DND-41 (cell line): ENCODE data around the gene XXYLT1.

ENCODE experiments used
- ATAC-seq: fragments of 200-7000 bp; cut with Tn5 transposase; 3 replicates; pipeline ENCODE4 v1.9.1; 2021; ENCODE audit warnings: low read depth; ENCODE audit not compliant: insufficient read depth
- DNase-seq: peaks from one replicate; pipeline ENCODE4 v3.0.0-alpha.2; 2020
- H2AFZ ChIP-seq: 2 replicates; pipeline ENCODE4 v1.6.0; 2012; ENCODE audit warnings: low read depth, low read length
- H3K27ac ChIP-seq: 2 replicates; pipeline ENCODE4 v1.5.1; 2012; ENCODE audit warnings: low read length, inconsistent platforms
- H3K27me3 ChIP-seq: fragments of 200-600 bp; sonication (generic); 2 replicates; pipeline ENCODE4 v1.6.0; 2012; ENCODE audit warnings: low read length, mild to moderate bottlenecking, inconsistent platforms; ENCODE audit not compliant: insufficient read depth, poor library complexity
- H3K36me3 ChIP-seq: 2 replicates; pipeline ENCODE4 v1.5.1; 2012; ENCODE audit warnings: low read length, inconsistent platforms; ENCODE audit not compliant: insufficient read depth
- H3K4me1 ChIP-seq: 2 replicates; pipeline ENCODE4 v1.5.1; 2012; ENCODE audit warnings: mild to moderate bottlenecking, low read length; ENCODE audit not compliant: insufficient read depth
- H3K4me2 ChIP-seq: 2 replicates; pipeline ENCODE4 v1.6.0; 2012; ENCODE audit warnings: mild to moderate bottlenecking, moderate library complexity, low read length, inconsistent platforms; ENCODE audit not compliant: insufficient read depth
- H3K4me3 ChIP-seq, 2 experiments: fragments of 200-600 bp in 1 of 2; shearing (Covaris generic) in 1 of 2; 2 replicates each; pipeline ENCODE4 v1.5.1; 2012 to 2016; ENCODE audit warnings: inconsistent platforms in 2 of 2, low read length in 2 of 2, mild to moderate bottlenecking in 2 of 2, low read depth in 1 of 2, moderate library complexity in 1 of 2
- H3K79me2 ChIP-seq: 2 replicates; pipeline ENCODE4 v1.6.0; 2012; ENCODE audit warnings: low read length, inconsistent platforms; ENCODE audit not compliant: insufficient read depth
- H3K9ac ChIP-seq: 2 replicates; pipeline ENCODE4 v1.6.0; 2012; ENCODE audit warnings: low read depth, mild to moderate bottlenecking, inconsistent platforms, low read length, moderate library complexity
- H3K9me3 ChIP-seq: 2 replicates; pipeline ENCODE4 v1.5.1; 2012; ENCODE audit warnings: low read length, moderate library complexity, mild to moderate bottlenecking, inconsistent platforms; ENCODE audit not compliant: insufficient read depth, severe bottlenecking
- H4K20me1 ChIP-seq: 2 replicates; pipeline ENCODE4 v1.6.0; 2012; ENCODE audit warnings: low read length; ENCODE audit not compliant: insufficient read depth
- CTCF ChIP-seq: IDR thresholded peaks from 2 replicates; pipeline ENCODE4 v1.5.1; 2012; ENCODE audit warnings: borderline replicate concordance, low read length, moderate library complexity, mild to moderate bottlenecking; ENCODE audit not compliant: poor library complexity, severe bottlenecking; ENCODE audit errors: extremely low read depth
- EZH2 ChIP-seq: IDR thresholded peaks from 3 replicates; pipeline ENCODE4 v1.6.1; 2012; ENCODE audit warnings: borderline replicate concordance, low read depth, mild to moderate bottlenecking, moderate library complexity, low read length, inconsistent platforms; ENCODE audit not compliant: severe bottlenecking

The XXYLT1 gene

GRCh38 chr3:195075199-195075940 lies 195.6 kb downstream of the XXYLT1 start:
- TF ChIP-seq CTCF (no peak), EZH2 (no peak)
- no peaks in the 10 kb centered on the region for H3K27me3 ChIP-seq

GRCh38 chr3:195073866-195074860 lies 196.8 kb downstream of the XXYLT1 start:
- Histone ChIP-seq H3K4me2 (no peak overlapping the region), H3K36me3 (peaks cover 8% of the 10 kb centered on the region), H3K79me2 (no peaks in the 10 kb centered on the region), H3K4me1 (peaks cover 26% of the 10 kb centered on the region), H3K27me3 (no peaks in the 10 kb centered on the region), H3K9me3 (no peaks in the 10 kb centered on the region), H4K20me1 (peaks cover 29% of the 10 kb centered on the region), H2AFZ (no peak overlapping the region), H3K27ac (no peak overlapping the region), H3K9ac (no peak overlapping the region), H3K4me3 (no peak overlapping the region)
- no peak for ATAC-seq
- TF ChIP-seq CTCF: no peak
- DNase-seq: no peak

More at GRCh38 chr3:195075199-195075940, 195.6 kb downstream of the XXYLT1 start:
- no peaks in the 10 kb centered on the region for H3K9me3 ChIP-seq
- no peak overlapping the region for H3K9ac ChIP-seq
- H3K4me3 ChIP-seq: no peak overlapping the region
- H3K36me3 ChIP-seq: no peaks in the 10 kb centered on the region
- no peak overlapping the region for H3K4me2 ChIP-seq
- peaks cover 38% of the 10 kb centered on the region for H3K4me1 ChIP-seq
- DNase-seq (peak; percentile 42), ATAC-seq (peak; percentile 18; the same call in 2 of the 3 replicates)
- H2AFZ ChIP-seq: no peak overlapping the region
- H3K27ac ChIP-seq: 0 out of 2 replicates have a peak overlapping the region, but pooled peaks have one; percentile 36
- no peaks in the 10 kb centered on the region for H3K79me2 ChIP-seq
- peaks cover 37% of the 10 kb centered on the region for H4K20me1 ChIP-seq

GRCh38 chr3:195072916-195073564 lies 197.9 kb downstream of the XXYLT1 start:
- Histone ChIP-seq H3K9ac (no peak overlapping the region), H3K27me3 (no peaks in the 10 kb centered on the region)

More at GRCh38 chr3:195072916-195073564, 197.9 kb downstream of the XXYLT1 start:
- Histone ChIP-seq H3K4me1 (peaks cover 17% of the 10 kb centered on the region), H3K4me2 (no peak overlapping the region), H3K27ac (no peak overlapping the region), H3K36me3 (peaks cover 10% of the 10 kb centered on the region), H2AFZ (no peak overlapping the region), H4K20me1 (peaks cover 18% of the 10 kb centered on the region), H3K79me2 (no peaks in the 10 kb centered on the region), H3K4me3 (no peak overlapping the region), H3K9me3 (no peaks in the 10 kb centered on the region)
- ATAC-seq (no peak), DNase-seq (no peak)
- TF ChIP-seq CTCF: no peak
